Stimulated activated CD4-positive, alpha-beta T cell treated with anti-CD3 and anti-CD28 coated beads, Interleukin-4, amount 100 ng/mL, for 4 hours (primary cell): Measurements from ENCODE around the gene FAM111B.
A peak's percentile ranks its signal among the peaks of the same experiment; 100 is the strongest.
"Not testable (repeated sequence)": the region's sequence is repeated elsewhere in the genome, so short reads cannot be mapped to it uniquely, and the experiment has no call there.

Source experiments
- DNase-seq, 2 experiments: peaks; one replicate each; pipeline ENCODE4 v3.0.0-alpha.2; 2020

Gene FAM111B

GRCh38 chr11:59102259-59102765 is 4.7 kb upstream of the FAM111B start:
- peak; percentile 40 to 44 for DNase-seq

DNA sequence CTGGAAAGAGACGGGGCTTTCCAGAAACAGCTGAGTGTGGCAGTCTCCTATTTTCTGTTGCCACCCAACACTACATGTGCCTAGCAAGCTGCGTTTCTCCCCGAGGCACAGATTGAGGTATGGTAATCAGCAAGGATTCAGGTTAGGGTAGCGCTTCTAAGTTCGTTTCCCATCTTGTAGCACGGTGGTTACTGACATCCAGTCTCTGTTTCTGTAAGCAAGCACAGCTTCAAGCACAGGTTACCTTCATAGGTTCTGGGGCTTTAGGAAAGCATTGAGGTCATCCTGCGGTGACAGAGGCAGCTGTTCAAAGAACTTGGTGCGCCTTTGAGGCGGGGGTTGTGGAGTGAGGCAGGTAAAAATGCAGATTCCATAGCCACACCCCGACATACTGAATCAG is 684 bp downstream of the FAM111B start:
- DNase-seq: not testable (repeated sequence)

DNA sequence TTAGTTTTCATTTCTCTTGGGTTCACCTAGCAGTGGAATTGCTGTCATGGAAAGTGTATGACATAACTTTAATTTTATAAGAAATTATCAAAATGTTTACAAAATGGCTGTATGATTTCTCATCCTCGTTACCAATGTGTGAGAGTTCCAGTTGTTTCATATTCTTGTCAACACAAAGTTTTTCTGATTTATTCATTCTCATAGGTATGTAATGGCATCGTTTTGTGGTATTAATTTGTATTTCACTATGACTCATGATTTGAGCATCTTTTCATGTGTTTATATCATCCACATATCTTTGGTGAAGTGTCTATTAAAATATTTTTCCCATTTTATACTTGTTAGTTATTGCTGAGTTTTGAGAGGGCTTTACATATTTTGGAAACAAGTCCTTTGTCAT is 5.5 kb downstream of the FAM111B start:
- no peak for DNase-seq

DNA sequence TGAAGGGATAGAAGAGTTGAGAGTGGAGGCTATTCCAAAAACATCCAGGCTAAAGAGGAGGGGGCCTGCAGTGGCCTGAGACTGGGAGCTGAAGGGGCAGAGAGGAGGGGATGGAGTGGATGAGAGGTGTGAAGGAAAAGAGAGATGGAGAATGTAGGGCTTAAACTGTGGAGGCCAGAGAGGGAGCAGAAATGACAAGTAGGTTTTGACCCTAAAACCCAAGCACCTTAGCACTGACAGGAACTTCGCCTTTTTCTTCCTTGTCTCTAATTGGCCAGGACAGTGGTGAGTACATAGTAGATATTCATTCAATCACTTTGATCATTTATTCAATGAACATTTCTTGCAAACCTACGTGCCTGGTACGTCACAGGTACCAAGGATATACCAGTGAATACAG is 7.3 kb downstream of the FAM111B start:
- DNase-seq: no peak

DNA sequence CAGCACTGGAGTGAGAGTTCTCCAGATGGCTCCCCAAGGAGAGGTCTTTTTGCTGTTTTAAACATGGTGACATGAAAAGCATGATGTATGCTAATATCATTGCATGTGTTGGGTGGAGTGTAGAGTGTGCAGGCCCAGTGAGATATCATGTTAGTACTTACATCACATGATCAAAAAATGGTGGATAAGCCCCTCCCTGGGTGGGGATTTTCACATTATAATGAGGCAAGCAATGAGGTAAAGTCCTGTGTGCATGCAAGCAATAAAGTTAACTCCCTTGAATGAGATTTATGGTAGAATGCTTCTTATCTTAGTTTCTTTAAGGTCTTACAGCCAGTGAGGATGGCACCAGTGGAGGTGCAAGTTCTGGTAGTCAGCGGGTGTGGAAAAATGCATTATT is 8.5 kb downstream of the FAM111B start:
- DNase-seq: no peak

DNA sequence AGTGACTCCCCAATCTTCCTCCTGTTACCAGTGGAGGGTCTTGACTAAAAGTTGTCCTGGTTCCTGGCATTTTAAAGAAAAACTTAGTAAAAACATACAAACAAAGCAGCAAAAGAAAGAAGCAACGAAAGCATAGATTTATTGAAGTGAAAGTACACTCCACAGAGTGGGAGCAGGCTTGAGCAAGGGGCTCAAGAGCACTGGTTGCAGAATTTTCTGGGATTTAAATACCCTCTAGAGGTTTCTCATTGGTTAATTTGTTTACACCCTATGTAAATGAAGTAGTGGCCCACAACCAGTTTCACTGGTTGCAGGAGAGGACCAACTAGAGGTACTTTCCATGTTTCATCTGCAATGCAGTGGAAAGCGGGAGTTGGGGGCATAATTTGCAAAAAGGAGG is 10.7 kb downstream of the FAM111B start:
- DNase-seq: no peak

DNA sequence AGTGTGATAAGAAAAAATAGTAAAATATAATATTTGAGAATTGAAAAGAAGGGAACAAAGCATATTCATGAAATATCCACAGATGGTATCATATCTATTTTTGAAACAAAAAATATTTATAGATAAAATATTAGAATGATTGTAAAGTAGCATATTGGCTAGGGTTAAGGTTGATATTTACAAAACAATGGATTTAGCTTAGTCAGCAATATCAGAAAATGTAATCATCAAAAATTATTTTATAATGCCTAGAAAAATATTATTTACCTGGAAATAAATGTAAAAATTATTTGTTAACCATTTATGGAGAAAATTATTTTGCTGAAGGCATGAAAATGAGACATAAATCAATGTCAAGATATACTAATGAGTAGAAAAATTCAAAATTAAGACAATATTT is 12.8 kb downstream of the FAM111B start:
- no peak for DNase-seq

GRCh38 chr11:59135648-59136461 is 28.8 kb downstream of the FAM111B start:
- DNase-seq: peak; percentile 79 to 88

DNA sequence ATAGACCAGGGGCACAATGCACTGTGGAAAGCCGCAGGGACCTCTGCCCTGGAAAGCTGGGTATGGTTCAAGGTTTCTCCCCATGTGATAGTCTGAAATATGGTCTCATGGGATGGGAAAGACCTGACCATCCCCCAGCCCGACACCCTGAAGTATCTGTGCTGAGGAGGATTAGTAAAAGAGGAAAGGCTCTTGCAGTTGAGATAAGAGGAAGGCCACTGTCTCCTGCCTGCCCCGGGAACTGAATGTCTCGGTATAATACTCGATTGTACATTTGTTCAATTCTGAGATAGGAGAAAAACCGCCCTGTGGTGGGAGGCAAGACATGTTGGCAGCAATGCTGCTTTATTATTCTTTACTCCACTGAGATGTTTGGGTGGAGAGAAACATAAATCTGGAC is 29.5 kb downstream of the FAM111B start:
- DNase-seq: not testable (repeated sequence)

DNA sequence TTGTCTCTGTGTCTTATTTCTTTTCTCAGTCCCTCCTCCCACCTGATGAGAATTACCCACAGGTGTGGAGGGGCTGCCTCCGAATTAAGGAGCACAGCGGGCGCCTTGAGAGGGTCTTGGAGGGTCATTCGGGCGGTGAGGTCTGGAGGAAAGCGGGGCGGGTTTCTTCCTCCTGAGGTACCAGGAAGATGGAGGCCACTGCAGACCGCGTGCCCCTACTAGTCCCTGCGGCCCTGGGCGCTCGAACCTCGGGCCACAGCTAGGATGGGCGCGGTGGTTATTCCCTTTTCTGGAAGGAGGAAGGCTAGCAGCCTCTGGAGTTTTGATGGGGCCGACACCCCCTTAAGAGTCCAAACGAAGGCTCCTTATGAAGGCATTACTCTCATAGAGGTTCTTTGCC is 30.2 kb downstream of the FAM111B start:
- DNase-seq: no peak

DNA sequence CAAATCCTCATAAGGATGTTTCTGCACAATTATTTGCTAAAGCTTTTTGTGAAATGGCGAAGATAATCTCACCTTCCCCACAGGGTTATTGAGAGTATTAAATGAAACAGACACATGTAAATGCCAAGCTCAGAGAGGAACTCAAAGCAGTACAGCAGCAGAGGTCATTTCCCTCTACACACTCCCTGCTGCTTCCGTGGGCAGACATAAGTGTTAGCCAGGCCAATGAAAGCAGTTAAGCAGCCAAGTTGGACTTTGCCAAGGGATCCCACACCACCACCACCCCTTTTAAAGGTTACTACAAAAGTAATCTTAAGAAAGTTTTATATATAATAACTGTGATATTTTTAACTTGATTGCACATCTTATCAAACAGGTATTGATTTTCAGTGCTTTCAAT is 31.6 kb downstream of the FAM111B start:
- no peak for DNase-seq

GRCh38 chr11:59141191-59141590 is 34.2 kb downstream of the FAM111B start:
- no peak for DNase-seq

- no peak for DNase-seq
These were observed 34.8 kb downstream of the FAM111B start for GRCh38 chr11:59141673-59142460.

- DNase-seq: peak; percentile 60 to 82
These were observed 35.8 kb downstream of the FAM111B start, which contains the start of gene FAM111A for GRCh38 chr11:59142530-59143507. TSS of gene FAM111A (plus strand) at chr11:59142856. CDS start at chr11:59148873, 6,017 bp downstream.

DNA sequence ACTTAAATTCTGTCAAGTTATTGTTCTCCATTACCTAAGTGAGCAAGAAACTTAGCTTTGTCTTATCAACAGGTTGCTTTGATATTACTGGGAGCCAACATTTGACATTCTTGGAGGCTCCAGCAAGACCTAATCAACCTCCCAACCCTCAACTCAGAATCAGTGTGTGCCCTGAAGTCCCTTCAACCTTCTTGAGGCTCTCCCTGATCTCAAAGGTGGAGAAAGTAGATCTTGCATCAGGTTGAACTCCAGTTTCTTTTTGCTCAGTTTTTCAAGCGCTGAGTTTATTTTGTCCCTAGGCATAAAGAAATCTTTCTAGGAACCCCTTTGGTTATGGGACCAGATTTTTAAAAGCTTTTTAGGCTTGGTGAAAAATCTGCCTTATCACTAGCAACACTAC is 37.1 kb downstream of the FAM111B start:
- DNase-seq: no peak

- DNase-seq: peak; percentile 43 to 62
These were observed 37.7 kb downstream of the FAM111B start for GRCh38 chr11:59144579-59145345.

DNA sequence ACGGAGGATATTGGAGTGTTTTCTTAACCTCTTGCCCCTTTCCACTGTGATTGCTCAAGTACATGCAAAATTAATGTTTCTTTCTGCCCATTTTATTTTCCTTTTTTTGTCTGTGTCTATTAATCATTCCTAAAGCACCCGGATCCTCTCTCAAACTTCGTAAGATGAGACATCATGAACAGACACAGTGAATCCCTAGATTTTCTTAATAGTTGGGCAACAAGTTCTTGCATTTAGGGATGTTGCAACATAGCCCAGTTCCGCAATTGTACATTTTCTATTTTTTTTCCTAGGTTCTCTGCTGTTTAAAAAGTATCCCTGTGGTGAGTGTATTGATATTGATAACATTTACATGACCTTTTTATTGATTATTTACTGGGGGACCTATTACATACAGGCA is 38.5 kb downstream of the FAM111B start:
- DNase-seq: no peak

GRCh38 chr11:59151761-59152160 is 44.7 kb downstream of the FAM111B start:
- no peak for DNase-seq

DNA sequence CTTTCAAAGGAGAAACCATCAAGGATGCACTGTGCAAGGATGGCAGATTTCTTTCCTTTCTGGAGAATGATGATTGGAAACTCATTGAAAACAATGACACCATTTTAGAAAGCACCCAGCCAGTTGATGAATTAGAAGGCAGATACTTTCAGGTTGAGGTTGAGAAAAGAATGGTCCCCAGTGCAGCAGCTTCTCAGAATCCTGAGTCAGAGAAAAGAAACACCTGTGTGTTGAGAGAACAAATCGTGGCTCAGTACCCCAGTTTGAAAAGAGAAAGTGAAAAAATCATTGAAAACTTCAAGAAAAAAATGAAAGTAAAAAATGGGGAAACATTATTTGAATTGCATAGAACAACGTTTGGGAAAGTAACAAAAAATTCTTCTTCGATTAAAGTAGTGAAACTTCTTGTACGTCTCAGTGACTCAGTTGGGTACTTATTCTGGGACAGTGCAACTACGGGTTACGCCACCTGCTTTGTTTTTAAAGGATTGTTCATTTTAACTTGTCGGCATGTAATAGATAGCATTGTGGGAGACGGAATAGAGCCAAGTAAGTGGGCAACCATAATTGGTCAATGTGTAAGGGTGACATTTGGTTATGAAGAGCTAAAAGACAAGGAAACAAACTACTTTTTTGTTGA is 45.4 kb downstream of the FAM111B start:
- DNase-seq: no peak

GRCh38 chr11:59154610-59155009 is 47.6 kb downstream of the FAM111B start:
- no peak for DNase-seq

DNA sequence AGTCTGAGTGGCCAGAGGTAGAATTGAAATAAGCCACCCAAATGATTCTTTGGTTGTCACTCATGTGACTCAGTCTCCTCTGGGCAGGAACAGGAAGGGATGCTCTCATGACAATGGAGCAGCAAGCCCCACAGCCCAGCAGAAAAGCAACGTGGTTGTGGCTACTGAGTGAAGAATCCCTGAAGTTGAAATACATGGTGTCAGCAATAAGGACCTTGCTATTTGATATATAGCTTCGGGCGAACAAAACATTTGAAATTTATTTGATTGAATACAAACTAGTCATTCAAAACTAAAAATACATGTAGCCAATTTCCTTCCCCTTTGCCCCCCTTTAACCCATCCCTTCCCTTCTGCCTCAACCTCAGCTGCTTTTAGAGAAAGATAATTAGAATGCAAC is 50.4 kb downstream of the FAM111B start:
- no peak for DNase-seq
